SK-N-SH treated with all-trans-retinoic acid at 6 μM for 48 hours (cell line): ENCODE results near the gene PRRC1.

Source experiments
- ATAC-seq: fragments of 200-7000 bp; cut with Tn5 transposase; 3 replicates; pipeline ENCODE4 v1.9.1; 2020; ENCODE audit warnings: mild to moderate bottlenecking, moderate library complexity
- ARNTL ChIP-seq: fragments of 450-650 bp; formaldehyde crosslinking; IDR thresholded peaks from 2 replicates; pipeline ENCODE4 v1.5.0; 2020; ENCODE audit warnings: low read depth, mild to moderate bottlenecking, moderate library complexity, borderline replicate concordance
- BACH2 ChIP-seq: fragments of 250-450 bp; sonication (Bioruptor Pico); IDR thresholded peaks from 2 replicates; pipeline ENCODE4 v1.9.0; 2021; ENCODE audit warnings: mild to moderate bottlenecking, borderline replicate concordance
- CREB5 ChIP-seq: fragments of 250-450 bp; sonication (Bioruptor Pico); IDR thresholded peaks from 2 replicates; pipeline ENCODE4 v1.5.1; 2020; ENCODE audit warnings: low read depth, mild to moderate bottlenecking, moderate library complexity
- CSDC2 ChIP-seq: fragments of 250-450 bp; sonication (Bioruptor Pico); IDR thresholded peaks from 2 replicates; pipeline ENCODE4 v1.5.0; 2020; ENCODE audit warnings: mild to moderate bottlenecking, moderate library complexity
- ESRRG ChIP-seq: fragments of 250-450 bp; sonication (Bioruptor Pico); IDR thresholded peaks from 2 replicates; pipeline ENCODE4 v1.6.1; 2021; ENCODE audit warnings: mild to moderate bottlenecking
- GLIS3 ChIP-seq: fragments of 250-450 bp; sonication (Bioruptor Pico); IDR thresholded peaks from 2 replicates; pipeline ENCODE4 v1.5.0; 2020; ENCODE audit warnings: mild to moderate bottlenecking, moderate library complexity
- OSR1 ChIP-seq: fragments of 250-450 bp; sonication (Bioruptor Pico); IDR thresholded peaks from 2 replicates; pipeline ENCODE4 v1.8.0; 2022; ENCODE audit warnings: moderate library complexity, mild to moderate bottlenecking, inconsistent platforms
- PATZ1 ChIP-seq: fragments of 250-450 bp; sonication (Bioruptor Pico); IDR thresholded peaks from 2 replicates; pipeline ENCODE4 v1.8.0; 2020; ENCODE audit warnings: mild to moderate bottlenecking, moderate library complexity, borderline replicate concordance
- POU6F1 ChIP-seq: fragments of 250-450 bp; sonication (Bioruptor Pico); IDR thresholded peaks from 2 replicates; pipeline ENCODE4 v1.8.0; 2021; ENCODE audit warnings: low read depth, mild to moderate bottlenecking, moderate library complexity, borderline replicate concordance
- RARB ChIP-seq: fragments of 250-450 bp; sonication (Bioruptor Pico); IDR thresholded peaks from 2 replicates; pipeline ENCODE4 v1.8.0; 2021; ENCODE audit warnings: mild to moderate bottlenecking, moderate library complexity
- TCF4 ChIP-seq: fragments of 250-450 bp; sonication (Bioruptor Pico); IDR thresholded peaks from 2 replicates; pipeline ENCODE4 v1.8.0; 2021; ENCODE audit warnings: mild to moderate bottlenecking, moderate library complexity, borderline replicate concordance
- TOX ChIP-seq: fragments of 250-450 bp; sonication (Bioruptor Pico); IDR thresholded peaks from 2 replicates; pipeline ENCODE4 v1.8.0; 2021; ENCODE audit warnings: mild to moderate bottlenecking, moderate library complexity, borderline replicate concordance
- ZC3H10 ChIP-seq: fragments of 250-450 bp; sonication (Bioruptor Pico); IDR thresholded peaks from 2 replicates; pipeline ENCODE4 v1.5.1; 2021; ENCODE audit warnings: mild to moderate bottlenecking, moderate library complexity
- ZFP3 ChIP-seq: fragments of 250-450 bp; sonication (Bioruptor Pico); IDR thresholded peaks from 2 replicates; pipeline ENCODE4 v1.5.0; 2020; ENCODE audit warnings: mild to moderate bottlenecking, moderate library complexity
- ZFP30 ChIP-seq: fragments of 450-650 bp; formaldehyde crosslinking; IDR thresholded peaks from 2 replicates; pipeline ENCODE4 v1.5.0; 2022; ENCODE audit warnings: mild to moderate bottlenecking, moderate library complexity
- ZNF565 ChIP-seq: fragments of 450-650 bp; formaldehyde crosslinking; conservative IDR thresholded peaks from 2 replicates; pipeline ENCODE4 v1.5.0; 2020; ENCODE audit warnings: low read depth, mild to moderate bottlenecking, moderate library complexity
- ZNF70 ChIP-seq: fragments of 450-650 bp; formaldehyde crosslinking; IDR thresholded peaks from 2 replicates; pipeline ENCODE4 v1.5.0; 2020; ENCODE audit warnings: mild to moderate bottlenecking, moderate library complexity
- ZNF8 ChIP-seq: fragments of 450-650 bp; formaldehyde crosslinking; IDR thresholded peaks from 2 replicates; pipeline ENCODE4 v1.5.0; 2020; ENCODE audit warnings: mild to moderate bottlenecking, moderate library complexity
- TF ChIP-seq, protein P1 (sequence below): fragments of 250-450 bp; sonication (Bioruptor Pico); IDR thresholded peaks from 2 replicates; pipeline ENCODE4 v1.5.0; 2020; ENCODE audit warnings: mild to moderate bottlenecking, moderate library complexity

PRRC1 gene

GRCh38 chr5:127599320-127599719 is 81.9 kb downstream of the PRRC1 start:
- TF ChIP-seq TCF4 (CRISPR knock-in tag) (no peak), ZFP3 (CRISPR knock-in tag) (no peak), GLIS3 (no peak), POU6F1 (CRISPR knock-in tag) (no peak), RARB (no peak), ZNF565 (no peak), ZNF8 (CRISPR knock-in tag) (no peak), ZFP30 (no peak), CSDC2 (CRISPR knock-in tag) (no peak), BACH2 (no peak), ZC3H10 (CRISPR knock-in tag) (no peak), ZNF70 (CRISPR knock-in tag) (no peak), CREB5 (no peak), ESRRG (CRISPR knock-in tag) (no peak), ARNTL (CRISPR knock-in tag) (no peak), OSR1 (no peak), PATZ1 (CRISPR knock-in tag) (no peak)
- TF ChIP-seq, protein P1, sequence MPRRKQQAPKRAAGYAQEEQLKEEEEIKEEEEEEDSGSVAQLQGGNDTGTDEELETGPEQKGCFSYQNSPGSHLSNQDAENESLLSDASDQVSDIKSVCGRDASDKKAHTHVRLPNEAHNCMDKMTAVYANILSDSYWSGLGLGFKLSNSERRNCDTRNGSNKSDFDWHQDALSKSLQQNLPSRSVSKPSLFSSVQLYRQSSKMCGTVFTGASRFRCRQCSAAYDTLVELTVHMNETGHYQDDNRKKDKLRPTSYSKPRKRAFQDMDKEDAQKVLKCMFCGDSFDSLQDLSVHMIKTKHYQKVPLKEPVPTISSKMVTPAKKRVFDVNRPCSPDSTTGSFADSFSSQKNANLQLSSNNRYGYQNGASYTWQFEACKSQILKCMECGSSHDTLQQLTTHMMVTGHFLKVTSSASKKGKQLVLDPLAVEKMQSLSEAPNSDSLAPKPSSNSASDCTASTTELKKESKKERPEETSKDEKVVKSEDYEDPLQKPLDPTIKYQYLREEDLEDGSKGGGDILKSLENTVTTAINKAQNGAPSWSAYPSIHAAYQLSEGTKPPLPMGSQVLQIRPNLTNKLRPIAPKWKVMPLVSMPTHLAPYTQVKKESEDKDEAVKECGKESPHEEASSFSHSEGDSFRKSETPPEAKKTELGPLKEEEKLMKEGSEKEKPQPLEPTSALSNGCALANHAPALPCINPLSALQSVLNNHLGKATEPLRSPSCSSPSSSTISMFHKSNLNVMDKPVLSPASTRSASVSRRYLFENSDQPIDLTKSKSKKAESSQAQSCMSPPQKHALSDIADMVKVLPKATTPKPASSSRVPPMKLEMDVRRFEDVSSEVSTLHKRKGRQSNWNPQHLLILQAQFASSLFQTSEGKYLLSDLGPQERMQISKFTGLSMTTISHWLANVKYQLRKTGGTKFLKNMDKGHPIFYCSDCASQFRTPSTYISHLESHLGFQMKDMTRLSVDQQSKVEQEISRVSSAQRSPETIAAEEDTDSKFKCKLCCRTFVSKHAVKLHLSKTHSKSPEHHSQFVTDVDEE, result no peak
- no peak for ATAC-seq

DNA sequence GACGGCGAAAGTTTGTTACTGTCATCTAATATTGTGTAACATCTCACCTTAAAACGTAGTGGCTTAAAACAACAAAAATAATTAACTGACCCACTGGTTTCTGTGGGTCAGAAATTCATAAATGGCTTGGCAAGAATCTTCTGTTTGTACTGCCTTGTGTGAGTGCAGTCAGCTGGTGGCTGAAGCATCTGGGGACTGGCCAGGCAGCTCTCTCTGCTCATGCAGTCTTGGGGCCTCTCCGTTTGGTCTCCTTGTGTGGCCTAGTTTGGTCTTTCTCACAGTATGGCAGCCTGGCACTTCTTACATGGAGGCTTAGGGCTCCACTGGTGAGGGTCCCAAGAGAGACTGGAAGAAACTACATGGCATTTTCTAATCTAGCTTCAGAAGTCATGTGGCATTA is 82.4 kb downstream of the PRRC1 start:
- no peak for ATAC-seq
- TF ChIP-seq ZNF565, result no peak
- no peak for TF ChIP-seq TCF4 (CRISPR knock-in tag)
- no peak for TF ChIP-seq ESRRG (CRISPR knock-in tag)
- no peak for TF ChIP-seq TOX
- TF ChIP-seq, protein P1, result no peak
- no peak for TF ChIP-seq OSR1
- TF ChIP-seq PATZ1 (CRISPR knock-in tag), result no peak
- no peak for TF ChIP-seq ARNTL (CRISPR knock-in tag)
- no peak for TF ChIP-seq CSDC2 (CRISPR knock-in tag)
- no peak for TF ChIP-seq BACH2
- no peak for TF ChIP-seq ZNF8 (CRISPR knock-in tag)
